Gastrocnemius medialis (tissue), 4 donors: Measurements from ENCODE around the gene HOXA7. TPM values are rescaled to one million over a fixed set of nuclear protein-coding genes. Genes with fewer than 3 reads are reported as not detected.
A peak's percentile ranks its signal among the peaks of the same experiment; 100 is the strongest.

ENCODE experiments used
- ATAC-seq, 2 donors: fragments of 150-250 bp; one replicate each; pipeline ENCODE4 v1.9.1; 2016
- DNase-seq, 2 donors: peaks; one replicate each; pipeline ENCODE4 v3.0.0-alpha.2; 2019
- H3K27ac ChIP-seq, 4 donors: fragments of 200-600 bp; sonication (generic); 1 replicate in 1 of 4; 2 replicates in 3 of 4; pipeline ENCODE4 v1.5.1; 2016 to 2018; ENCODE audit warnings: mild to moderate bottlenecking in 2 of 4, moderate library complexity in 1 of 4
- H3K27me3 ChIP-seq, 3 donors: fragments of 200-600 bp; sonication (generic) in 2 of 3; 1 replicate in 1 of 3; 2 replicates in 2 of 3; pipeline versions ENCODE4 v1.5.1 to v1.6.0; 2016 to 2019; ENCODE audit warnings: mild to moderate bottlenecking in 1 of 3, moderate library complexity in 1 of 3
- H3K36me3 ChIP-seq, 2 donors: fragments of 200-600 bp; sonication (generic) in 1 of 2; one replicate each; pipeline ENCODE4 v1.5.1; 2017 to 2018
- H3K4me1 ChIP-seq, 2 donors: fragments of 200-600 bp; sonication (generic) in 1 of 2; one replicate each; pipeline ENCODE4 v1.5.1; 2016 to 2017; ENCODE audit warnings: mild to moderate bottlenecking in 2 of 2
- H3K4me3 ChIP-seq, 4 donors: fragments of 200-600 bp; sonication (generic) in 3 of 4; 1 replicate in 1 of 4; 2 replicates in 3 of 4; pipeline ENCODE4 v1.5.1; 2016 to 2019; ENCODE audit warnings: mild to moderate bottlenecking in 2 of 4
- H3K9me3 ChIP-seq, 3 donors: fragments of 200-600 bp; sonication (generic) in 2 of 3; 1 replicate in 1 of 3; 2 replicates in 2 of 3; pipeline ENCODE4 v1.5.1; 2016 to 2019
- POLR2A ChIP-seq, 2 donors: fragments of 450-650 bp; IDR thresholded peaks; one replicate each; pipeline ENCODE4 v1.6.1; 2017; ENCODE audit warnings: antibody characterized with exemption in 2 of 2, mild to moderate bottlenecking in 2 of 2, moderate library complexity in 2 of 2
- in situ Hi-C, 4 donors: fragments of 200-750 bp; cut with MboI; loops; one replicate each; pipeline versions ENCODE4 v1.15.0 to v1.8.0; 2017; ENCODE audit warnings: low sequenced_read_pairs in 4 of 4
- intact Hi-C: fragments of 100-400 bp; cut with DNase I; formaldehyde crosslinking; loops from one replicate; pipeline ENCODE4 v1.15.1; 2023; ENCODE audit warnings: low total_unique reads
- total RNA-seq, 4 donors: library from RNA; depleted of rRNA; stranded (reverse); fragments of >200 nt; gene quantifications; one replicate each; pipeline versions ENCODE4 v1.1.0 to v1.2.3, GENCODE V29; 2016
- TF ChIP-seq, protein P1 (sequence below), 5 experiments: fragments of 450-650 bp in 3 of 5; fragments of 200-600 bp in 2 of 5; sonication (generic) in 2 of 5; IDR thresholded peaks in 4 of 5; conservative IDR thresholded peaks in 1 of 5; 1 replicate in 4 of 5; 2 replicates in 1 of 5; pipeline ENCODE4 v1.5.1; 2016 to 2019; ENCODE audit warnings: antibody characterized with exemption in 5 of 5, mild to moderate bottlenecking in 3 of 5, moderate library complexity in 3 of 5

Gene HOXA7
- total RNA-seq, 4 donors from 2014 or later, result 5.3 to 12.8 (median 8.6) TPM

DNA sequence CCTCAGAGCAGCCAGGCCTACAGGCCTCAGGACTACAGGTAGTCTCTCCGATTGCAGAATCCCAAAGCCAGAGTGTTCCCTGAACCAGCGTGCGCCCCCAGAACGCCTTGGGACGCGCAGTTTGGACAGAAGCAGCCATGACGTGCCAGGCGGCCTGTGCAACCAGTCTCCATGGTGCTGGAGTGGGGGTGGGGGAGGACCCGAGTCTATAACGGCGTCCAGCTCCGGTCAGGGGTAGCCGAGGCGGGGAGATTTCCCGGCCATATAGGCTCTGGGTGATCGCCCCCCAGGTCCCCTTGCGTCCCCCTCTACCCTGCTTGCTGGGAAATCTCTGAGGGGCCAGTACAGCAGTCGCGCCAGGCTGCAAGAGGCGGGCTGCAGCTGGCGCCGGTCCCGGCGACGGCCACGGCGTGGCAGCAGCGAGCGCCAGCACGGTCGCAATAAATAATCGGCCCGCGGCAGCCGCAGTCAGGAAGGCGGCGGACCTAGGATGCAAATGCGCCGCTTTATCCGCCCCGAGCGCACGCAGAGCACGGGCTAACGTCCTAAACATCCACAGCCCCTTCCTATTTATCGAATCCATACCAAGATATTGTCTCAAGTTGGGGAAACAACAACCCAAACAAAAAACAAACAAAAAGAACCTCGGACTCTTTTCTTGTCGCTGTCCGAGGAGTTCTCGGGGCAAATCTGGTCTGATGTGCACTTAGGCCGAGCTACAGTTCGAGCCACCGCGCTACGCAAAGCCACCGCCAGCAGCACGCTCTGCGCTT lies 5.7 kb downstream of the HOXA7 start:
- Histone ChIP-seq H3K36me3 (peaks cover 0 to under 1% of the 10 kb centered on the region in 2 donors), H3K9me3 (no peaks in the 10 kb centered on the region), H3K27me3 (no peaks in the 10 kb centered on the region), H3K4me1 (peaks cover 56 to 70% of the 10 kb centered on the region in 2 donors), H3K4me3 (peak overlapping the region; percentile 64 to 75 (median 70)), H3K27ac (peak overlapping the region; percentile 90 to 96 (median 94))
- intact Hi-C loops (loop anchor here (1.0 kb wide), 2 partner anchors 15 to 20 kb away; partner anchors contain the start of genes HOXA4 and HOXA9), in situ Hi-C loops (loop anchor here in 2 of 4 donors (10.0 to 25.0 kb wide), 3 partner anchors 776 to 938 kb away; partner anchors contain the start of genes CBX3 (in 1 of the 2) and HNRNPA2B1 (in 1 of the 2))
- DNase-seq, result peak; percentile 66 to 78
- TF ChIP-seq, protein P1, sequence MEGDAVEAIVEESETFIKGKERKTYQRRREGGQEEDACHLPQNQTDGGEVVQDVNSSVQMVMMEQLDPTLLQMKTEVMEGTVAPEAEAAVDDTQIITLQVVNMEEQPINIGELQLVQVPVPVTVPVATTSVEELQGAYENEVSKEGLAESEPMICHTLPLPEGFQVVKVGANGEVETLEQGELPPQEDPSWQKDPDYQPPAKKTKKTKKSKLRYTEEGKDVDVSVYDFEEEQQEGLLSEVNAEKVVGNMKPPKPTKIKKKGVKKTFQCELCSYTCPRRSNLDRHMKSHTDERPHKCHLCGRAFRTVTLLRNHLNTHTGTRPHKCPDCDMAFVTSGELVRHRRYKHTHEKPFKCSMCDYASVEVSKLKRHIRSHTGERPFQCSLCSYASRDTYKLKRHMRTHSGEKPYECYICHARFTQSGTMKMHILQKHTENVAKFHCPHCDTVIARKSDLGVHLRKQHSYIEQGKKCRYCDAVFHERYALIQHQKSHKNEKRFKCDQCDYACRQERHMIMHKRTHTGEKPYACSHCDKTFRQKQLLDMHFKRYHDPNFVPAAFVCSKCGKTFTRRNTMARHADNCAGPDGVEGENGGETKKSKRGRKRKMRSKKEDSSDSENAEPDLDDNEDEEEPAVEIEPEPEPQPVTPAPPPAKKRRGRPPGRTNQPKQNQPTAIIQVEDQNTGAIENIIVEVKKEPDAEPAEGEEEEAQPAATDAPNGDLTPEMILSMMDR (IDR thresholded peaks at IDR 0.05 in 4 of 5, conservative IDR thresholded peaks at IDR 0.05 in 1 of 5), result peak; percentile 86 to 92 (median 89)
- peak; percentile 84 to 87 for TF ChIP-seq POLR2A (IDR thresholded peaks at IDR 0.05)
- peak; percentile 65 to 69 for ATAC-seq

DNA sequence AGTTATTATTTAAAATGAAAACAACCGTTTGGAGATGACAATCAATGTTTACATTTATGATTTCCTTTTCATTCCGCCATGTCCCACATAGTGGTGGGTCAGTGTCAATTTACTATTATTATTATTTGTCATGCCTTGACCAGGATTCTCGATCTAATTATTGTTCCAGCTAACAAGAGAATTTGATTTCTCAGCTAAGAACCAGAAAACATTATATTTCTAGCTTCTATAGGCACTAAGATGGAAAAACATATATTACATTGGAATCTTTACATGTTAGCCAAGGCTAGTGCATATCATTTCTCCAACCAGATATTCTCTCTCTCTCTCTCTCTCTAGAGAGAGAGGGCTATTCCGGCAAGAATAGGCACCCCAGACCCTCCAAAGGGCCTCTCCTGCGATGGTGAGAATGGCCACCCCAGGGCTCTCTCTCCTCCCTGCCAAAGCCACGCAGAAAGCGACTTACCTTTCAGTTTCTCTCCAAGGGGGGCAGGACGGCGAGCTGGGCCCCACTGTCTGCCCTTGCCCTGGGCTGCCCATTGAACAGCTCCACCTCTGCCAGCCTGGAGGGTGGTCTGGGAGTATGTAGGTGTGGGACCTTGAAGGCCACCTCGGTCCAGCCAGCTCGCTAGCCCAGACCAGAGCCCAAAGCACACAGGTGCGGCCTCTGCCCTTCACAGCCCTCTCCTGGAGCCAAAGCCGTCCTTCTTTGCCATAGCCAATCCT lies 6.5 kb downstream of the HOXA7 start:
- Histone ChIP-seq H3K9me3 (no peaks in the 10 kb centered on the region), H3K4me1 (peaks cover 52 to 63% of the 10 kb centered on the region in 2 donors), H3K4me3 (peak overlapping the region; percentile 64 to 75 (median 70)), H3K27ac (peak overlapping the region; percentile 90 to 96 (median 94)), H3K36me3 (peaks cover 0 to 8% of the 10 kb centered on the region in 2 donors), H3K27me3 (no peaks in the 10 kb centered on the region)
- DNase-seq (no peak), ATAC-seq (peak; percentile 17 to 45)
- in situ Hi-C loops, result loop anchor here (5.0 to 25.0 kb wide), 5 partner anchors 293 to 938 kb away; partner anchors contain the start of genes CBX3 (in 1 of the 4) and HNRNPA2B1 (in 1 of the 4)
- TF ChIP-seq POLR2A (IDR thresholded peaks at IDR 0.05), result no peak
- TF ChIP-seq, protein P1 (IDR thresholded peaks at IDR 0.05 in 4 of 5, conservative IDR thresholded peaks at IDR 0.05 in 1 of 5), result no peak
- intact Hi-C loops, result loop anchor here (1.0 kb wide), 1 partner anchor 20 kb away; the partner anchor contains the start of gene HOXA4

DNA sequence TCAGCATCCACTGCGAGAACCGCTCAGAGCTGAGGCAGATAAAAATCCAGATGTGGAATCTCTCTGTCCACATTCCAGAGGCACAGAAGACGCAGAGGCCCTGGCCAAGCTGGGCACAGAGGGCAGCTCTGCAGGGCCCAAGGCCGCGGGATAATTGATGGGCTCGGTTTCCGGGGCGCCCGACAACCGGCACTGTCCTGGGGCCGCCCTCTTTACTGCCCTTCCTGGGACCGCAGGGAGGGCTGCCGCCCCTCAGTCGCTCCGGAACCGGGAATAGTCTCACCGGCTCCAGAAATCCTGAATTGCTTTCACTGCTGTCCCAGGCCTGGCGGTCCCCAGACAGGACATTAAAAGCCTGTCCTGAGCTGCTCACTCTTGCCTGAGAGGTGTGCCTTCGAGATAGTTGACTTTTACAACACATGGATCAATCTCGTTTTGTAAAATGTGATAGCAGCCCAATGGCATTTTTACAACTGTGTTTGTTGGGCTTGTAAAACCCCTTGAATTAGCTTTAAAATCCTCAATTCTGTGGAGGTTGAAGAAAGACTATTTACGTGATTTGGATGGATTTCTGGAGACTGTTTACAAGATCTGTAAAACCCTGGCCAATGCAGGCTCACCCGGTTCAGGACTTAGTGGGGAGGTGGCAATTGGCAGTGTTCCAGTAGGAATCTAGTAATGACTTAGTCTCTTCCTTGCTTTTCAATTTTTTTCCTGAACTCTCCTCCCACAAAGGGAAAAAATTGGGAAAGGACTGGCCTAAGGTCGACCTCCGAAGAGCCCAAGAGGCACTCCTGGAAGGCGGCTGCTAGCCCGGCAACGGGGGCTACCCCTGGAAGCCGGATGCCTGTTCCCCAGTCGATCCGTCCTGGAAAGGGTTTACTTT lies 7.5 kb downstream of the HOXA7 start:
- H3K9me3 ChIP-seq, result no peaks in the 10 kb centered on the region
- TF ChIP-seq POLR2A (IDR thresholded peaks at IDR 0.05), result no peak
- no peak for ATAC-seq
- H3K4me1 ChIP-seq, result peaks cover 52 to 60% of the 10 kb centered on the region in 2 donors
- in situ Hi-C loops, result loop anchor here in 3 of 4 donors (5.0 to 10.0 kb wide), 3 partner anchors 292 to 784 kb away; no protein-coding TSS in a partner anchor
- intact Hi-C loops, result no loop called here
- H3K27ac ChIP-seq, result peak overlapping the region; percentile 90 to 96 (median 94)
- H3K4me3 ChIP-seq, result peak overlapping the region; percentile 64 to 75 (median 70)
- no peak for DNase-seq
- no peaks in the 10 kb centered on the region for H3K27me3 ChIP-seq
- H3K36me3 ChIP-seq, result peaks cover 0 to 18% of the 10 kb centered on the region in 2 donors

DNA sequence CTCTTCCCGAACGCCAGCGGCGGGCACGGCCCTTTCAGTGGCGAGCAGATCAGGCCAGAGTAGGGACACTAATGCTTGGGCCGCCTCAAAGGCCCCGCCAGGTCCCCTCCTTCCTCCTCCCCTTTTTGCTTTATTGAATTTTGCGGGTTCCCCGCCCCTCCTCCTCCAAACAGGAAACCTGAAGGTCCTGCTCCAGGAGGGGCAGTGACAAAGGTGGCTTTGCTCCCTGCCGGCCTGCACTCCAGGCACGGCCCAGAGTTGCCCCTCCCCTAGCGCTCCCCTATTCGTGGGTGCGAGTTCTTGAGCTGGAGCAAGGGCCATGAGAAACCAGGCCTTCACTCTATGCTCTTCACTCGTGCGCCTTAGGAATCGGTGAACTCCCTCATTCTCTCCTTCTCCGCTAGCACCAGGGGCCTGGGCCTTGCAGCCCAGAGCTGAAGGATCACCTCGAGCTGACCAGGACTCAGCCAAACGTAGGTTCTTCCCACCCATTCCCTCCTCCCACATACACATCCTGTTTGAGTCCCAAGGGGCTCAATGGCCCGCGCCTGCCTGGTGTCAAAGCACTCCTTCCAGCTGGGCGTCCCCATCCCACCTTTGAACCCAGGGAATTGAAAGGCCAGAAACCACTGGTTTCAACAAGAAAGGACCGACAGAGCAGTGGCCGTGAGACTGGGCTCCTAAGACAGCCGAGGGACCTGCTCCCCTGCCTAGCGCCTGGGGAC lies 8.3 kb downstream of the HOXA7 start:
- TF ChIP-seq, protein P1 (IDR thresholded peaks at IDR 0.05 in 4 of 5, conservative IDR thresholded peaks at IDR 0.05 in 1 of 5), result no peak
- TF ChIP-seq POLR2A (IDR thresholded peaks at IDR 0.05), result no peak
- peak overlapping the region; percentile 90 to 96 (median 94) for H3K27ac ChIP-seq
- DNase-seq, result no peak
- peaks cover 0 to 20% of the 10 kb centered on the region in 2 donors for H3K36me3 ChIP-seq
- intact Hi-C loops (no loop called here), in situ Hi-C loops (loop anchor here in 3 of 4 donors (5.0 to 10.0 kb wide), 3 partner anchors 291 to 783 kb away; no protein-coding TSS in a partner anchor)
- peaks cover 50 to 60% of the 10 kb centered on the region in 2 donors for H3K4me1 ChIP-seq
- no peaks in the 10 kb centered on the region for H3K27me3 ChIP-seq
- ATAC-seq, result no peak
- H3K4me3 ChIP-seq, result peak overlapping the region; percentile 64 to 75 (median 70)
- no peaks in the 10 kb centered on the region for H3K9me3 ChIP-seq
